ENCODE measurements around the gene ZCCHC24.

ZCCHC24 gene

GRCh38 chr10:79376751-79377556 lies 68.5 kb downstream of the ZCCHC24 start:
- Histone ChIP-seq H3K36me3 (ENCODE audit: control insufficient read depth, insufficient read depth, low read length) (no peaks in the 10 kb centered on the region), H3K27me3 (ENCODE audit: control insufficient read depth, insufficient read depth, low read length) (no peaks in the 10 kb centered on the region), H3K4me1 (ENCODE audit: control insufficient read depth, insufficient read depth, low read length) (peaks cover 37% of the 10 kb centered on the region), H3K4me3 (ENCODE audit: low read length) (no peak overlapping the region), H3K9ac (ENCODE audit: low read length) (no peak overlapping the region), H3K27ac (ENCODE audit: low read depth, low read length) (no peak overlapping the region)

- Histone ChIP-seq H3K27me3 (ENCODE audit: control insufficient read depth, insufficient read depth, low read length) (no peaks in the 10 kb centered on the region), H3K4me3 (ENCODE audit: low read length) (no peak overlapping the region), H3K9ac (ENCODE audit: low read length) (no peak overlapping the region), H3K27ac (ENCODE audit: low read depth, low read length) (no peak overlapping the region), H3K36me3 (ENCODE audit: control insufficient read depth, insufficient read depth, low read length) (no peaks in the 10 kb centered on the region), H3K4me1 (ENCODE audit: control insufficient read depth, insufficient read depth, low read length) (peaks cover 33% of the 10 kb centered on the region)
Measured at GRCh38 chr10:79376078-79376628, 69.3 kb downstream of the ZCCHC24 start.

- H3K9ac ChIP-seq (ENCODE audit: low read length) = no peak overlapping the region
- no peak overlapping the region for H3K27ac ChIP-seq (ENCODE audit: low read depth, low read length)
- peaks cover 27% of the 10 kb centered on the region for H3K4me1 ChIP-seq (ENCODE audit: control insufficient read depth, insufficient read depth, low read length)
- H3K27me3 ChIP-seq (ENCODE audit: control insufficient read depth, insufficient read depth, low read length) = no peaks in the 10 kb centered on the region
- no peak overlapping the region for H3K4me3 ChIP-seq (ENCODE audit: low read length)
- H3K36me3 ChIP-seq (ENCODE audit: control insufficient read depth, insufficient read depth, low read length) = no peaks in the 10 kb centered on the region
Measured at GRCh38 chr10:79375321-79376077, 69.9 kb downstream of the ZCCHC24 start.

- Histone ChIP-seq H3K4me1 (ENCODE audit: control insufficient read depth, insufficient read depth, low read length) (peaks cover 17% of the 10 kb centered on the region), H3K4me3 (ENCODE audit: low read length) (no peak overlapping the region), H3K36me3 (ENCODE audit: control insufficient read depth, insufficient read depth, low read length) (no peaks in the 10 kb centered on the region), H3K9ac (ENCODE audit: low read length) (no peak overlapping the region), H3K27me3 (ENCODE audit: control insufficient read depth, insufficient read depth, low read length) (no peaks in the 10 kb centered on the region), H3K27ac (ENCODE audit: low read depth, low read length) (no peak overlapping the region)
Measured at GRCh38 chr10:79374312-79375191, 70.9 kb downstream of the ZCCHC24 start.

GRCh38 chr10:79372871-79373270 lies 72.6 kb downstream of the ZCCHC24 start:
- H3K4me3 ChIP-seq (ENCODE audit: low read length) = no peak overlapping the region
- H3K27me3 ChIP-seq (ENCODE audit: control insufficient read depth, insufficient read depth, low read length) = no peaks in the 10 kb centered on the region
- peaks cover 10% of the 10 kb centered on the region for H3K4me1 ChIP-seq (ENCODE audit: control insufficient read depth, insufficient read depth, low read length)
- H3K9ac ChIP-seq (ENCODE audit: low read length) = no peak overlapping the region
- no peaks in the 10 kb centered on the region for H3K36me3 ChIP-seq (ENCODE audit: control insufficient read depth, insufficient read depth, low read length)
- no peak overlapping the region for H3K27ac ChIP-seq (ENCODE audit: low read depth, low read length)

- Histone ChIP-seq H3K36me3 (ENCODE audit: control insufficient read depth, insufficient read depth, low read length) (no peaks in the 10 kb centered on the region), H3K4me1 (ENCODE audit: control insufficient read depth, insufficient read depth, low read length) (no peaks in the 10 kb centered on the region), H3K27ac (ENCODE audit: low read depth, low read length) (no peak overlapping the region), H3K4me3 (ENCODE audit: low read length) (no peak overlapping the region), H3K27me3 (ENCODE audit: control insufficient read depth, insufficient read depth, low read length) (no peaks in the 10 kb centered on the region), H3K9ac (ENCODE audit: low read length) (no peak overlapping the region)
Measured at GRCh38 chr10:79367426-79368189, 77.8 kb downstream of the ZCCHC24 start.

- Histone ChIP-seq H3K27me3 (ENCODE audit: control insufficient read depth, insufficient read depth, low read length) (no peaks in the 10 kb centered on the region), H3K9ac (ENCODE audit: low read length) (no peak overlapping the region), H3K36me3 (ENCODE audit: control insufficient read depth, insufficient read depth, low read length) (no peaks in the 10 kb centered on the region), H3K27ac (ENCODE audit: low read depth, low read length) (no peak overlapping the region), H3K4me1 (ENCODE audit: control insufficient read depth, insufficient read depth, low read length) (no peaks in the 10 kb centered on the region), H3K4me3 (ENCODE audit: low read length) (no peak overlapping the region)
Measured at GRCh38 chr10:79361726-79362397, 83.6 kb downstream of the ZCCHC24 start.

- H3K4me3 ChIP-seq (ENCODE audit: low read length) = no peak overlapping the region
- H3K9ac ChIP-seq (ENCODE audit: low read length) = no peak overlapping the region
- H3K36me3 ChIP-seq (ENCODE audit: control insufficient read depth, insufficient read depth, low read length) = no peaks in the 10 kb centered on the region
- no peaks in the 10 kb centered on the region for H3K27me3 ChIP-seq (ENCODE audit: control insufficient read depth, insufficient read depth, low read length)
- H3K27ac ChIP-seq (ENCODE audit: low read depth, low read length) = no peak overlapping the region
- H3K4me1 ChIP-seq (ENCODE audit: control insufficient read depth, insufficient read depth, low read length) = no peaks in the 10 kb centered on the region
Measured at GRCh38 chr10:79360499-79361342, 84.7 kb downstream of the ZCCHC24 start.

- H3K27ac ChIP-seq (ENCODE audit: low read depth, low read length) = no peak overlapping the region
- no peaks in the 10 kb centered on the region for H3K4me1 ChIP-seq (ENCODE audit: control insufficient read depth, insufficient read depth, low read length)
- H3K27me3 ChIP-seq (ENCODE audit: control insufficient read depth, insufficient read depth, low read length) = no peaks in the 10 kb centered on the region
Measured at GRCh38 chr10:79359816-79360498, 85.5 kb downstream of the ZCCHC24 start.

GRCh38 chr10:79358811-79359210 lies 86.6 kb downstream of the ZCCHC24 start:
- H3K4me1 ChIP-seq (ENCODE audit: control insufficient read depth, insufficient read depth, low read length) = no peaks in the 10 kb centered on the region
- no peak overlapping the region for H3K9ac ChIP-seq (ENCODE audit: low read length)
- no peak overlapping the region for H3K4me3 ChIP-seq (ENCODE audit: low read length)
- H3K36me3 ChIP-seq (ENCODE audit: control insufficient read depth, insufficient read depth, low read length) = peaks cover 16% of the 10 kb centered on the region
- no peaks in the 10 kb centered on the region for H3K27me3 ChIP-seq (ENCODE audit: control insufficient read depth, insufficient read depth, low read length)
- no peak overlapping the region for H3K27ac ChIP-seq (ENCODE audit: low read depth, low read length)

More at GRCh38 chr10:79359816-79360498, 85.5 kb downstream of the ZCCHC24 start:
- Histone ChIP-seq H3K36me3 (ENCODE audit: control insufficient read depth, insufficient read depth, low read length) (peaks cover 5% of the 10 kb centered on the region), H3K4me3 (ENCODE audit: low read length) (no peak overlapping the region), H3K9ac (ENCODE audit: low read length) (no peak overlapping the region)

Data from rectal smooth muscle tissue (tissue), 1 donor.